K562 (cell line): ENCODE data around the gene HOXB1.

Experiments used
- CBX8 ChIP-seq: fragments of 200-600 bp; sonication (generic); IDR thresholded peaks from 2 replicates; pipeline ENCODE4 v1.6.1; 2012; ENCODE audit warnings: borderline replicate concordance, mixed run types, low read depth, mild to moderate bottlenecking, moderate library complexity, mixed read lengths, low read length, control low read depth, inconsistent platforms; ENCODE audit not compliant: poor library complexity, severe bottlenecking; ENCODE audit errors: extremely low read depth
- JUNB ChIP-seq: fragments of 450-650 bp; formaldehyde crosslinking; conservative IDR thresholded peaks from 2 replicates; pipeline ENCODE4 v1.4.0; 2020; ENCODE audit warnings: mild to moderate bottlenecking
- MYC ChIP-seq, 2 experiments: fragments of 250-450 bp in 1 of 2; sonication (Bioruptor Pico) in 1 of 2; IDR thresholded peaks; 2 replicates each; pipeline versions ENCODE4 v1.5.1 to v1.6.1; 2012 to 2021; ENCODE audit warnings: low read depth in 2 of 2, borderline replicate concordance in 1 of 2, improper control_type of control experiment in 1 of 2, low read length in 1 of 2, mild to moderate bottlenecking in 1 of 2, moderate library complexity in 1 of 2
- PHF20 ChIP-seq: fragments of 450-650 bp; IDR thresholded peaks from 2 replicates; pipeline ENCODE4 v1.6.1; 2018; ENCODE audit not compliant: partially characterized antibody
- POLR2B ChIP-seq: fragments of 450-650 bp; IDR thresholded peaks from 2 replicates; pipeline ENCODE4 v1.6.1; 2018; ENCODE audit warnings: low read depth; ENCODE audit not compliant: partially characterized antibody
- RFX5 ChIP-seq: IDR thresholded peaks from 2 replicates; pipeline ENCODE4 v1.6.1; 2011; ENCODE audit warnings: low read depth, mild to moderate bottlenecking, improper control_type of control experiment, low read length
- TAL1 ChIP-seq: fragments of 450-650 bp; IDR thresholded peaks from 2 replicates; pipeline ENCODE4 v1.6.1; 2016; ENCODE audit warnings: mild to moderate bottlenecking
- TCF7 ChIP-seq: sonication (generic); IDR thresholded peaks from 2 replicates; pipeline ENCODE4 v1.6.1; 2016; ENCODE audit warnings: antibody characterized with exemption, borderline replicate concordance
- TF ChIP-seq, protein P1 (sequence below), 3 experiments: IDR thresholded peaks in 2 of 3; conservative IDR thresholded peaks in 1 of 3; 2 replicates each; pipeline ENCODE4 v1.5.1; 2011 to 2012; ENCODE audit warnings: low read length in 3 of 3, mild to moderate bottlenecking in 3 of 3, control low read depth in 2 of 3, improper control_type of control experiment in 1 of 3, inconsistent platforms in 1 of 3, low read depth in 1 of 3, mixed read lengths in 1 of 3, moderate library complexity in 1 of 3; ENCODE audit not compliant: insufficient read depth in 2 of 3
- TF ChIP-seq, protein P2 (sequence below), 2 experiments: fragments of 450-650 bp; formaldehyde crosslinking in 1 of 2; IDR thresholded peaks; 2 replicates each; pipeline versions ENCODE4 v1.4.0 to v1.6.1; 2014 to 2020; ENCODE audit warnings: mild to moderate bottlenecking in 2 of 2, borderline replicate concordance in 1 of 2, low read depth in 1 of 2
- TF ChIP-seq, protein P3 (sequence below): sonication (generic); formaldehyde crosslinking; IDR thresholded peaks from 2 replicates; pipeline ENCODE4 v1.8.0; 2022; ENCODE audit warnings: mild to moderate bottlenecking, low read depth, missing genetic modification reagents

DNA sequence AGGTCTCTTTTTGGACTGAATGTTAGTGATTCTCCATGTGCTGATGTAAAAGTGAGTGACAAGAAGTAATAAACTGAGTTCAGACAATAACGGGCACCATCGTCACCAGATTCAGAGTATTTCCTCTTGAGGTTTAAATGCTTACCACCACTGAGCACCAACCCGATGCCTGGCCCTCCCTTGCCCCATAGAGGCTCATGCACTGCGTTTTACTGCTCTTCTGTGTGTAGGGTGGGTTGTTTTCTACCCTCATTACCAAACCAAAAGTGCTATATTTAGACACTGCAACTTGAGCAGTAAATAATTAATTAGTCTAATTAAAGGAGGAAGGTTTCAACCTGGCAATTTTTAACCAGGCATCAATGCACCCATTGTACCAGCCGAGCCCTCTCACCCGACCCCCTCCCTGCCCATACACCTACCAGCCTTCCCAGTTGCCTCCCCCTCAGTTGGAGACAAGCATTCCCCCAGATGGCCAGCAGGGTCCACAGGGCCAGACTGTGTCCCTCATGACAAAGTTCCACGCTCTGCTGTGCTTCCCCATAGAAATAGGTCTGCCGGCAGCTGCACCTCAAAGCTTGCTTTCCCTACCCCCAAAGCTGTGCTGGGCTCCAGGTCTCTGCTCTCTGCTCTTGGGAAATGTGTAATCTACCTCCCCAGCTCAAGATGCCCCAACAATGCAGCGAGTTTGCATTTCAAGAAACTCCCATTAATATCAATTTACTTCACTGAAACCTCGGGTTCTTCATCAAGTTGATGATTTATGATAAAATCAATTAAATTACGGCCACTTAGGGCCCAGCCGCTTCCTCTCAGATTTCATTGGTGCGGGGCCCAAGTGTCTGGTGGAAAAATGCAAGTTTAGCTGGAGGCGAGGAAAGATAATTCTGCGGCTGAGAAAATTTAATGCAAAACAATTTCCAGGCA is 31.3 kb upstream of the HOXB1 start:
- no peak for TF ChIP-seq JUNB
- no peak for TF ChIP-seq TCF7
- no peak for TF ChIP-seq TAL1
- TF ChIP-seq, protein P1, sequence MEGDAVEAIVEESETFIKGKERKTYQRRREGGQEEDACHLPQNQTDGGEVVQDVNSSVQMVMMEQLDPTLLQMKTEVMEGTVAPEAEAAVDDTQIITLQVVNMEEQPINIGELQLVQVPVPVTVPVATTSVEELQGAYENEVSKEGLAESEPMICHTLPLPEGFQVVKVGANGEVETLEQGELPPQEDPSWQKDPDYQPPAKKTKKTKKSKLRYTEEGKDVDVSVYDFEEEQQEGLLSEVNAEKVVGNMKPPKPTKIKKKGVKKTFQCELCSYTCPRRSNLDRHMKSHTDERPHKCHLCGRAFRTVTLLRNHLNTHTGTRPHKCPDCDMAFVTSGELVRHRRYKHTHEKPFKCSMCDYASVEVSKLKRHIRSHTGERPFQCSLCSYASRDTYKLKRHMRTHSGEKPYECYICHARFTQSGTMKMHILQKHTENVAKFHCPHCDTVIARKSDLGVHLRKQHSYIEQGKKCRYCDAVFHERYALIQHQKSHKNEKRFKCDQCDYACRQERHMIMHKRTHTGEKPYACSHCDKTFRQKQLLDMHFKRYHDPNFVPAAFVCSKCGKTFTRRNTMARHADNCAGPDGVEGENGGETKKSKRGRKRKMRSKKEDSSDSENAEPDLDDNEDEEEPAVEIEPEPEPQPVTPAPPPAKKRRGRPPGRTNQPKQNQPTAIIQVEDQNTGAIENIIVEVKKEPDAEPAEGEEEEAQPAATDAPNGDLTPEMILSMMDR (IDR thresholded peaks at IDR 0.05 in 2 of 3, conservative IDR thresholded peaks at IDR 0.05 in 1 of 3; ENCODE audit: insufficient read depth in 2 of 3, low read depth in 1 of 3, low read length in 3 of 3): peak; percentile 36 to 47 (median 44); a peak in 5 of 6 replicates
- no peak for TF ChIP-seq MYC (IDR thresholded peaks at IDR 0.05; ENCODE audit: low read depth, low read length)
- no peak for TF ChIP-seq MYC (CRISPR knock-in tag; IDR thresholded peaks at IDR 0.05; ENCODE audit: borderline replicate concordance, low read depth)
- TF ChIP-seq, protein P2, sequence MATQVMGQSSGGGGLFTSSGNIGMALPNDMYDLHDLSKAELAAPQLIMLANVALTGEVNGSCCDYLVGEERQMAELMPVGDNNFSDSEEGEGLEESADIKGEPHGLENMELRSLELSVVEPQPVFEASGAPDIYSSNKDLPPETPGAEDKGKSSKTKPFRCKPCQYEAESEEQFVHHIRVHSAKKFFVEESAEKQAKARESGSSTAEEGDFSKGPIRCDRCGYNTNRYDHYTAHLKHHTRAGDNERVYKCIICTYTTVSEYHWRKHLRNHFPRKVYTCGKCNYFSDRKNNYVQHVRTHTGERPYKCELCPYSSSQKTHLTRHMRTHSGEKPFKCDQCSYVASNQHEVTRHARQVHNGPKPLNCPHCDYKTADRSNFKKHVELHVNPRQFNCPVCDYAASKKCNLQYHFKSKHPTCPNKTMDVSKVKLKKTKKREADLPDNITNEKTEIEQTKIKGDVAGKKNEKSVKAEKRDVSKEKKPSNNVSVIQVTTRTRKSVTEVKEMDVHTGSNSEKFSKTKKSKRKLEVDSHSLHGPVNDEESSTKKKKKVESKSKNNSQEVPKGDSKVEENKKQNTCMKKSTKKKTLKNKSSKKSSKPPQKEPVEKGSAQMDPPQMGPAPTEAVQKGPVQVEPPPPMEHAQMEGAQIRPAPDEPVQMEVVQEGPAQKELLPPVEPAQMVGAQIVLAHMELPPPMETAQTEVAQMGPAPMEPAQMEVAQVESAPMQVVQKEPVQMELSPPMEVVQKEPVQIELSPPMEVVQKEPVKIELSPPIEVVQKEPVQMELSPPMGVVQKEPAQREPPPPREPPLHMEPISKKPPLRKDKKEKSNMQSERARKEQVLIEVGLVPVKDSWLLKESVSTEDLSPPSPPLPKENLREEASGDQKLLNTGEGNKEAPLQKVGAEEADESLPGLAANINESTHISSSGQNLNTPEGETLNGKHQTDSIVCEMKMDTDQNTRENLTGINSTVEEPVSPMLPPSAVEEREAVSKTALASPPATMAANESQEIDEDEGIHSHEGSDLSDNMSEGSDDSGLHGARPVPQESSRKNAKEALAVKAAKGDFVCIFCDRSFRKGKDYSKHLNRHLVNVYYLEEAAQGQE (IDR thresholded peaks at IDR 0.05; ENCODE audit: borderline replicate concordance): no peak
- TF ChIP-seq, protein P2 (CRISPR knock-in tag; IDR thresholded peaks at IDR 0.05; ENCODE audit: low read depth): no peak
- no peak for TF ChIP-seq POLR2B
- TF ChIP-seq CBX8: no peak
- TF ChIP-seq, protein P3, sequence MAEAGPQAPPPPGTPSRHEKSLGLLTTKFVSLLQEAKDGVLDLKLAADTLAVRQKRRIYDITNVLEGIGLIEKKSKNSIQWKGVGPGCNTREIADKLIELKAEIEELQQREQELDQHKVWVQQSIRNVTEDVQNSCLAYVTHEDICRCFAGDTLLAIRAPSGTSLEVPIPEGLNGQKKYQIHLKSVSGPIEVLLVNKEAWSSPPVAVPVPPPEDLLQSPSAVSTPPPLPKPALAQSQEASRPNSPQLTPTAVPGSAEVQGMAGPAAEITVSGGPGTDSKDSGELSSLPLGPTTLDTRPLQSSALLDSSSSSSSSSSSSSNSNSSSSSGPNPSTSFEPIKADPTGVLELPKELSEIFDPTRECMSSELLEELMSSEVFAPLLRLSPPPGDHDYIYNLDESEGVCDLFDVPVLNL (CRISPR knock-in tag): no peak
- no peak for TF ChIP-seq RFX5
- TF ChIP-seq PHF20: no peak
